H9 (cell line): Measurements from ENCODE around the gene ZNF26. TPM values are rescaled to one million over a fixed set of nuclear protein-coding genes. Genes with fewer than 3 reads are reported as not detected.
"Not testable (repeated sequence)": the region's sequence is repeated elsewhere in the genome, so short reads cannot be mapped to it uniquely, and the experiment has no call there.

Experiments
- DNase-seq: peaks from one replicate; pipeline ENCODE4 v3.0.0-alpha.2; 2017
- H2AFZ ChIP-seq: one replicate; pipeline ENCODE4 v1.6.1; 2013; ENCODE audit warnings: mild to moderate bottlenecking, low read length, control low read depth, moderate library complexity
- H2AK5ac ChIP-seq: 2 replicates; pipeline ENCODE4 v1.6.1; 2013; ENCODE audit warnings: low read length, control low read depth, mixed read lengths; ENCODE audit not compliant: insufficient read length
- H2BK120ac ChIP-seq: one replicate; pipeline ENCODE4 v1.6.1; 2013; ENCODE audit warnings: low read depth, mild to moderate bottlenecking, low read length, control low read depth, inconsistent platforms; ENCODE audit not compliant: poor library complexity, severe bottlenecking
- H2BK12ac ChIP-seq: 2 replicates; pipeline ENCODE4 v1.6.1; 2013; ENCODE audit warnings: low read length, control low read depth, mixed read lengths, low read depth; ENCODE audit not compliant: insufficient read length
- H2BK15ac ChIP-seq: 2 replicates; pipeline ENCODE4 v1.6.1; 2013; ENCODE audit warnings: low read depth, low read length, control low read depth
- H2BK20ac ChIP-seq: one replicate; pipeline ENCODE4 v1.6.1; 2013; ENCODE audit warnings: low read depth, mild to moderate bottlenecking, low read length, control low read depth, inconsistent platforms; ENCODE audit not compliant: poor library complexity, severe bottlenecking
- H2BK5ac ChIP-seq: 2 replicates; pipeline ENCODE4 v1.6.1; 2013; ENCODE audit warnings: low read length, control low read depth, mixed read lengths; ENCODE audit not compliant: insufficient read length
- H3K14ac ChIP-seq: 2 replicates; pipeline ENCODE4 v1.6.1; 2013; ENCODE audit warnings: low read length, control low read depth; ENCODE audit not compliant: insufficient read depth
- H3K18ac ChIP-seq: 2 replicates; pipeline ENCODE4 v1.6.1; 2013; ENCODE audit warnings: low read depth, mild to moderate bottlenecking, mixed read lengths, low read length, control low read depth; ENCODE audit not compliant: insufficient read length
- H3K23ac ChIP-seq: 2 replicates; pipeline ENCODE4 v1.6.1; 2013; ENCODE audit warnings: low read length, control low read depth, mixed read lengths, low read depth; ENCODE audit not compliant: insufficient read length
- H3K23me2 ChIP-seq: 2 replicates; pipeline ENCODE4 v1.6.1; 2013; ENCODE audit warnings: low read depth, mild to moderate bottlenecking, mixed read lengths, low read length, control low read depth; ENCODE audit not compliant: insufficient read length, poor library complexity, severe bottlenecking
- H3K27ac ChIP-seq: 2 replicates; pipeline ENCODE4 v1.5.1; 2013; ENCODE audit warnings: low read length, control low read depth, mixed read lengths, low read depth; ENCODE audit not compliant: insufficient read length
- H3K27me3 ChIP-seq: 2 replicates; pipeline ENCODE4 v1.6.1; 2013; ENCODE audit warnings: low read length, control low read depth, inconsistent platforms; ENCODE audit not compliant: insufficient read depth
- H3K4ac ChIP-seq: 2 replicates; pipeline ENCODE4 v1.6.1; 2013; ENCODE audit warnings: low read depth, mild to moderate bottlenecking, control low read depth, inconsistent platforms, low read length, moderate library complexity
- H3K4me1 ChIP-seq: 2 replicates; pipeline ENCODE4 v1.6.1; 2013; ENCODE audit warnings: low read length, control low read depth, inconsistent platforms; ENCODE audit not compliant: insufficient read depth
- H3K4me2 ChIP-seq: 2 replicates; pipeline ENCODE4 v1.6.1; 2013; ENCODE audit warnings: low read length, control low read depth, mixed read lengths; ENCODE audit not compliant: insufficient read length, insufficient read depth
- H3K56ac ChIP-seq: 2 replicates; pipeline ENCODE4 v1.6.1; 2013; ENCODE audit warnings: low read depth, mild to moderate bottlenecking, mixed read lengths, low read length, control low read depth; ENCODE audit not compliant: insufficient read length
- H3K79me1 ChIP-seq: 2 replicates; pipeline ENCODE4 v1.6.1; 2013; ENCODE audit warnings: low read depth, mild to moderate bottlenecking, moderate library complexity, low read length, control low read depth, inconsistent platforms; ENCODE audit not compliant: insufficient read depth, poor library complexity, severe bottlenecking
- H3K79me2 ChIP-seq: 2 replicates; pipeline ENCODE4 v1.6.1; 2013; ENCODE audit warnings: low read length, control low read depth, inconsistent platforms; ENCODE audit not compliant: insufficient read depth
- H3K9ac ChIP-seq: 2 replicates; pipeline ENCODE4 v1.6.1; 2013; ENCODE audit warnings: low read length, control low read depth, mixed read lengths; ENCODE audit not compliant: insufficient read length; ENCODE audit errors: extremely low read depth
- H3K9me3 ChIP-seq: one replicate; pipeline ENCODE4 v1.6.1; 2013; ENCODE audit warnings: low read depth, low read length, inconsistent platforms; ENCODE audit not compliant: control insufficient read depth
- H3T11ph ChIP-seq: one replicate; pipeline ENCODE4 v1.6.1; 2013; ENCODE audit warnings: mild to moderate bottlenecking, low read length, control low read depth, inconsistent platforms
- H4K20me1 ChIP-seq: one replicate; pipeline ENCODE4 v1.6.1; 2013; ENCODE audit not compliant: control insufficient read depth, insufficient read length, insufficient read depth
- H4K5ac ChIP-seq: 2 replicates; pipeline ENCODE4 v1.6.1; 2013; ENCODE audit warnings: low read depth, mild to moderate bottlenecking, mixed read lengths, low read length, control low read depth; ENCODE audit not compliant: insufficient read length
- H4K8ac ChIP-seq: replicated peaks from 2 replicates; pipeline ENCODE4 v1.6.1; 2013; ENCODE audit warnings: low read length, control low read depth, mixed read lengths, low read depth; ENCODE audit not compliant: insufficient read length
- H4K91ac ChIP-seq: 2 replicates; pipeline ENCODE4 v1.6.1; 2013; ENCODE audit warnings: low read depth, mild to moderate bottlenecking, moderate library complexity, mixed read lengths, low read length, control low read depth; ENCODE audit not compliant: insufficient read length
- H3K27ac Mint-ChIP-seq, 3 experiments: 2 replicates in 2 of 3; 3 replicates in 1 of 3; pipeline ENCODE4 v1.8.0; 2020 to 2021; ENCODE audit warnings: mixed read lengths in 3 of 3, mild to moderate bottlenecking in 1 of 3, moderate library complexity in 1 of 3
- H3K27me3 Mint-ChIP-seq: 2 replicates; pipeline ENCODE4 v1.8.0; 2021; ENCODE audit warnings: low read depth, mild to moderate bottlenecking, moderate library complexity, mixed read lengths
- H3K36me3 Mint-ChIP-seq, 3 experiments: 2 replicates in 2 of 3; 3 replicates in 1 of 3; pipeline ENCODE4 v1.8.0; 2020 to 2021; ENCODE audit warnings: low read depth in 3 of 3, mixed read lengths in 3 of 3; ENCODE audit not compliant: insufficient read depth in 1 of 3
- H3K4me1 Mint-ChIP-seq, 2 experiments: 2 replicates each; pipeline ENCODE4 v1.8.0; 2020; ENCODE audit warnings: mixed read lengths in 2 of 2
- H3K4me3 Mint-ChIP-seq, 2 experiments: 2 replicates in 1 of 2; 3 replicates in 1 of 2; pipeline ENCODE4 v1.8.0; 2020 to 2021; ENCODE audit warnings: mild to moderate bottlenecking in 2 of 2, mixed read lengths in 2 of 2, moderate library complexity in 1 of 2
- H3K9me3 Mint-ChIP-seq, 2 experiments: 2 replicates in 1 of 2; 3 replicates in 1 of 2; pipeline ENCODE4 v1.8.0; 2020; ENCODE audit warnings: mild to moderate bottlenecking in 2 of 2, mixed read lengths in 2 of 2, moderate library complexity in 1 of 2
- WGBS: extraction: QIAGEN DNeasy Blood & Tissue Kit; methylation state at CpG from one replicate; pipeline ENCODE4 v1.1.7; 2013; ENCODE audit warnings: missing lambda C conversion rate, low lambda C conversion rate, mixed read lengths; ENCODE audit not compliant: insufficient read length; ENCODE audit errors: extremely low coverage; 5-methylcytosine and 5-hydroxymethylcytosine counted together
- total RNA-seq: library from RNA; stranded (reverse); gene quantifications from 2 replicates; pipeline ENCODE4 v1.2.1, GENCODE V29; 2021
- TF ChIP-seq, protein P1 (sequence below): fragments of 200-600 bp; sonication (generic); conservative IDR thresholded peaks from 3 replicates; pipeline ENCODE4 v1.8.0; 2021; ENCODE audit warnings: antibody characterized with exemption, mild to moderate bottlenecking

ZNF26 gene
- total RNA-seq, 1 experiment from 2014 or later, result 13.2 TPM

DNA sequence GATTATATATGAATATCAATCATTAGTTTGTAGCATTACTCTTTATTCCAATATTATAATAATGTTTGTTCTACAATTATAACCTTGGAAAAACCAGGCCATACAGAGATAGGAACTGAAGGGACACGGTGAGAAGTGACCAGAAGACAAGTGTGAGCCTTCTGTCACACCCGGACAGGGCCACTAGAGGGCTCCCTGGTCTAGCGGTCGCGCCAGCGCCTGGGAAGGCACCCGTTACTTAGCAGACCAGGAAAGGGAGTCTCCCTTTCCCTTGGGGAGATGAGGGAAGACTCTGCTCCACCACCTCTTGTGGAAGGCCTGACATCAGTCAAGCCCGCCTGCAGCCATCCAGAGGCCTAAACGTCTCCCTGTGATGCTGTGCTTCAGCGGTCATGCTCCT lies 22.2 kb upstream of the ZNF26 start:
- H2BK20ac ChIP-seq, H3K23ac ChIP-seq, H2AK5ac ChIP-seq, H3K14ac ChIP-seq, H3K9ac ChIP-seq, H3K79me1 ChIP-seq, H3K4me1 Mint-ChIP-seq, H3K4ac ChIP-seq, H3K18ac ChIP-seq, H2AFZ ChIP-seq, H4K5ac ChIP-seq, H4K91ac ChIP-seq, H3T11ph ChIP-seq, H3K56ac ChIP-seq, H3K4me2 ChIP-seq, H3K4me3 Mint-ChIP-seq, H3K27me3 ChIP-seq, H2BK120ac ChIP-seq, H3K27ac ChIP-seq, H2BK15ac ChIP-seq, H2BK5ac ChIP-seq, H3K4me1 ChIP-seq, H4K8ac ChIP-seq, H3K27me3 Mint-ChIP-seq, H4K20me1 ChIP-seq, H3K23me2 ChIP-seq, H2BK12ac ChIP-seq, H3K79me2 ChIP-seq: not testable (repeated sequence)
- peaks cover 21 to 28% (median 22%) of the 10 kb centered on the region in 3 experiments for H3K36me3 Mint-ChIP-seq
- WGBS, result no CpG with 5 or more reads among the region's 10 CpGs
- H3K9me3 ChIP-seq, result peaks cover 36% of the 10 kb centered on the region
- H3K9me3 Mint-ChIP-seq, result peaks cover 75% of the 10 kb centered on the region in 2 experiments
- H3K27ac Mint-ChIP-seq, result peak overlapping the region in 1 of 3 experiments; percentile 65; a peak in 1 of 7 replicates
- peak; percentile 69 for DNase-seq
- TF ChIP-seq, protein P1, sequence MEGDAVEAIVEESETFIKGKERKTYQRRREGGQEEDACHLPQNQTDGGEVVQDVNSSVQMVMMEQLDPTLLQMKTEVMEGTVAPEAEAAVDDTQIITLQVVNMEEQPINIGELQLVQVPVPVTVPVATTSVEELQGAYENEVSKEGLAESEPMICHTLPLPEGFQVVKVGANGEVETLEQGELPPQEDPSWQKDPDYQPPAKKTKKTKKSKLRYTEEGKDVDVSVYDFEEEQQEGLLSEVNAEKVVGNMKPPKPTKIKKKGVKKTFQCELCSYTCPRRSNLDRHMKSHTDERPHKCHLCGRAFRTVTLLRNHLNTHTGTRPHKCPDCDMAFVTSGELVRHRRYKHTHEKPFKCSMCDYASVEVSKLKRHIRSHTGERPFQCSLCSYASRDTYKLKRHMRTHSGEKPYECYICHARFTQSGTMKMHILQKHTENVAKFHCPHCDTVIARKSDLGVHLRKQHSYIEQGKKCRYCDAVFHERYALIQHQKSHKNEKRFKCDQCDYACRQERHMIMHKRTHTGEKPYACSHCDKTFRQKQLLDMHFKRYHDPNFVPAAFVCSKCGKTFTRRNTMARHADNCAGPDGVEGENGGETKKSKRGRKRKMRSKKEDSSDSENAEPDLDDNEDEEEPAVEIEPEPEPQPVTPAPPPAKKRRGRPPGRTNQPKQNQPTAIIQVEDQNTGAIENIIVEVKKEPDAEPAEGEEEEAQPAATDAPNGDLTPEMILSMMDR, result peak; percentile 81
